Anterior cingulate cortex (tissue), 58 donors: ENCODE results near the gene PIGBOS1.

Experiments used
- DNase-seq, 58 donors: peaks; one replicate each; lab custom pipeline; 2025; lab: John Stamatoyannopoulos, UW

The PIGBOS1 gene, protein sequence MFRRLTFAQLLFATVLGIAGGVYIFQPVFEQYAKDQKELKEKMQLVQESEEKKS

DNA sequence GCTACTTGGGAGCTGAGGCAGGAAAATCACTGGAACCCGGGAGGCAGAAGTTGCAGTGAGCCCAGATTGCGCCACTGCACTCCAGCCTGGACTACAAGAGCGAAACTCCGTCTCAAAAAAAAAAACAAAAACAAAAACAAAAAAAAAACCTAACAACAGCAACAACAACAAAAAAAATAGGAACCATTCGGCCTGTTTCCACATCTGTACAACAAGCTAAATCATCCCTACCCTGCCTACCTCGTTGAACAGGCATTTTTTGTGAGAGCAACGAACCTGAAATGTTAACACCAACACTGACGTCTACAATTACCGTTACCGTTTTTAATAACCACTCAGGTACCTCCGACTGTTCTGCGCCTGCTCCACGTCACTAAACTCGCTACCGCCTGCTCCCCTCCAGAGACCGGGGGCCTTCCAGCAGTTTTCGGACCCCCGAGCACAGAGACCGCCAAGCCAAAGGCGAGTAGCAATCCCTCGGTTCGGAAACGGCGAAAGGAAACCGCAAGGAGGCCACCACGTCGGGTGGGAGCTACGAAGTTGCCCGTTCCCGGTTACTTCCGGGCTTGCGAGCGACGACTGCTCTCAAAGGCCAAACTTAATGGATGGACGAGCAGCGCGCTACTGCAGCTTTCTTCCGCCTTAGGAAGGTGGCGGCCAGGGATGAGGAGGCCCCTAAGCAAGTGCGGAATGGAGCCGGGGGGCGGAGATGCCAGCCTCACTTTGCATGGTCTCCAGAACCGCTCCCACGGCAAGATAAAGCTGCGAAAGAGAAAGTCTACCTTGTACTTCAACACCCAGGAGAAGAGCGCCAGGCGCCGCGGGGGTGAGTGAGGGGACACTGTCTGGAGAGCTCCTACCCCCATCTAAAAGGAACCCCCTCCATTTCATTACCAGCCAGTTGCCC is at the start of gene PIGBOS1, which contains the start of gene PIGB:
TSS of gene PIGBOS1 (minus strand) at position 536 of the 907 bp plus-strand sequence. CDS start 1,331 bp downstream, outside the sequence.
TSS of gene PIGB (plus strand) at position 635 of the 907 bp plus-strand sequence. CDS start at position 664, 29 bp downstream.
- peak in 57 of 58 donors; percentile 36 to 87 (median 73) for DNase-seq

DNA sequence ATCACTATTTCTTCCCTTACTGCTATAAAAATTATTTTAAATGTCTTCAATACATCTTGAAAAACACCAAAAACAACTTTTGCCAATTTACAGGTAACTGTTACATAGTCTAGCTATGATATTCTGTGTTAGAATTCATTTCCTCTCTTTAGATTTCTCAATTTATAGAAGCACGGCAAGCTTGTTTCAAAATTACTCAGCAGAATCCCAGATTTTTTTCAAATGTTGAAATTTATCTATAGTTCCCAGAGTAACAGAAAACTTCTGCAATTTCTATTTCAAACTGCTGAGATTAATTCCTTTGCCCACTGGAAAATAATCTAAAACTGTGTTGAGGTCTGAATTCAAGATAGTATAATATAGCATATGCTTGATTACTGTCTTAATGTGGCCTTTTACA is 48.1 kb upstream of the PIGBOS1 start:
- DNase-seq, result no peak

DNA sequence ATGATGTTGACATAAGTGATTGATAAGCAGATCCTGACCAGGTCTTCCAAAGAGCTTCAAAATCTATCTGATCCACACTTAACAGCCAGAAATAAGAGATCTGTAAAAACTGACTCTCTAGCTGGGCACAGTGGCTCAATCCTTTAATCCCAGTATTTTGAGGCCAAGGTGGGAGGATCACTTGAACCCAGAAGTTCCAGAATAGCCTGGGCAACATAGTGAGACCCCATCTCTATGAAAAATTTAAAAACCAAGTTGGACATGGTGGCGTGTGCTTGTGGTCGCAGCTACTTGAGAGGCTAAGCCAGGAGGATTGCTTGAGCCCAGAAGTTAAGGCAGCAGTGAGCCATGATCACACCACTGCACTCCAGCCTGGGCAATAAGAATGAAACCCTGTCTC is 43.7 kb upstream of the PIGBOS1 start:
- no peak for DNase-seq

DNA sequence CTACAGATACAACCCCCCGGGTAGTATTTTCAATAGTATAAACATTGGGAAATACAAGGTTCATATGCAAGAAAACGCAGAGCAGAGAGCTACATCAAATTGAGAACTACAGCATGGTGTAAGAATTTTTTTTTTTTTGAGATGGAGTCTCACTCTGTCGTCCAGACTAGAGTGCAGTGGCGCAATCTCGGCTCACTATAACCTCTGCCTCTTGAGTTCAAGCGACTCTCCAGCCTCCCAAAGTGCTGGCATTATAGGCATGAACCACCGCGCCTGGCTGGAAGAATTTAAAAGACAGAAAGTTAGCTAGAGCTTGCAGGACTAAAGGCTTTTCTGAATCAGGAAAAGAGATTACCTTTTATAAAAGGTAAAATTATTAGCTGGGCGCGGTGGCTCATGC is 42.1 kb upstream of the PIGBOS1 start:
- DNase-seq, result no peak

DNA sequence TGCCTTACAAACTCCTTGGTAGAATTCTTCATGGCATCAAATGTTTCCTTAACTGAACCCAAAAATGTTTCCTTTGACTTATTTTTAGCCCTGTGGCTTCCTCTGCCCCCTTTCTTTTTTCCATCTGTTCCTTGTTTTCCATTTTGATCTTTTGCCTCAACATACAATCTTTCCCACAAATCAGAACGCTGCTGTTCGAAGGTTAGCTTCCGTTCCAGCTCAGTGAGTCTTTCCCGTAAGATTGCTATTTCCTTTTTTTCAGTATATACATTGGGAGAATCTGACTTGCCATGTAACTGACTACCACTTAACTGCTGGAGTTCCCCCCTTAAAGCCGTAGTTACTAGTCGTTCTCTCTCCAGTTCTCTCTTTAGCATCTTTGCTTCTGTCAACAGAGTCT is 41.3 kb upstream of the PIGBOS1 start:
- no peak for DNase-seq

DNA sequence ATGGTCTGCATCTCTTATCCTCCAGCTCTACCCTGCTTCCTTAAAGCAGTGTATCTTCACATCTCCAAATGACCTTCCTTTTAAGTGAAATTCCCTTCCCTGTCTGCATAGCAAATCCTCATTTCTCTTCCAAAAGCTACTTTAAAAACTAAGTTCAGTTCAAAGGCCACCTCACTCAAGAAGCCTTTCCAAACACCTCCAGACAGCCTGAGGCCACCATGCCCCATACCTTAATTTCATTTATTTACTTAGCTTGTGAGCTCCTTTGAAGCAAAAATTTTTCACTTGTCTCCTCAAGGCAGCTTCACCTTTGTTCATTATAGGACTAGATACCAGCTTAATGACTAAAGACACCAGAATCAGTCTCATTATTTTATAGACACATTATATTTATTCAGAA is 39.5 kb upstream of the PIGBOS1 start:
- no peak for DNase-seq

DNA sequence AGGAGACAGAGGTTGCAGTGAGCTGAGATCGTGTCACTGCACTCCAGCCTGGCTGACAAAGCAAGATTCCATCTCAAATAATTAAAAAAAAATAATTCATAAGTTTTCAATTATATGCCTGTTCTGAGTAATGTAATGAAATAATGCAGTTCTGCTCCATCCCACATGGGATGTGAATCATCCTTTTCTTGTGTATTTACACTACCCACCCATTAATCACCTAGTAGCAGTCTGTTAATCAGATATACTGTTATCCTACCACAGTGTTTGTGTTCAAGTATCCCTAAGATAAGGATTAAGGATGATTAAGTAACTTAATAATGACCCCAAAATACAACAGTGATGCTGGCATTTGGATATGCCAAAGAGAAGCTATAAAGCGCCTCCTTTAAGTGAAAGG is 38.9 kb upstream of the PIGBOS1 start:
- no peak for DNase-seq

DNA sequence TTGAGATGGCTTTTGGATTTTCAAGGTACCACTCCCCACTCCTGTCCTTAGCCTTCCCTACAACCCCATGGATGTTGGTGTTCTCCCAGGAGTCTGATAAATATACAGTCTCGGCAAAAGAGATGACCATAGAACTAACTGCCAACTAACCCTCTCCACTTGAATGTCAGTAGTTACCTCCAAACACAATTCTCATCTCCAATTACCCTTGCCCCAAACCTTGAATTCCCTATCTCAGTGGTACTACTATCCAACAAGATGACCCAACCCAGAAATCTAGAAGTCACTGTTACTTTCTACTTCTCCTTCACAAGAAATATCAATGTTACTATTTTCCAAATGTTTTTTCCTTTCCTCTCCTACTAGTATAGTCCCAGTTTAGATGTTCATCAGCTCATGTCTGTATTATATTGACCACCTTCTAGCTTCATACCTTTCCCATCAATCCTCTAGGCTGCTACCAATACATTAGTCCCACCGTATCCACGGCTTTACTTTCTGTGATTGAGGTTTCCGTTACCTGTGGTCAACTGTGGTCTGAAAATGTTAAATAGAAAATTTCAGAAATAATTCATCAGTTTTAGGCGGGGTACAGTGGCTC is 38.2 kb upstream of the PIGBOS1 start:
- DNase-seq, result no peak

DNA sequence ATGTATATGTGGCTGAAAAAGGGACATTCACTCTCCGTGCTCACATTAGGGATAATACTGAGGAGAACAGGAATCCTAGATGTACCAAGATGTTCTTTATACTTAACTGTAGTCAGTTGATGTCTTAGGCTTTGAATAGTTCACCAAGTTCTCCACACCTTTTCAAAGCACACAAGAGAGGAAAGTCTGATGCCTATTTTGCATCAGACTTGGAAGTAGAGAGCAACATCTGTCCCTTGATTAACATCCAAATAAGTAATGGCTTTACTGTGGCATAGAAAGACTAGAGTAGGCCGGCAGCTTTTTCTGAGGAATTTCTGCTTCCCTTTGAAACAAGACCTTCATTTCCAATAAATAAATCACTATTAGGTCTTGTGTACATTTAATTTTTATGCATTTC is 34.1 kb upstream of the PIGBOS1 start:
- DNase-seq, result no peak

DNA sequence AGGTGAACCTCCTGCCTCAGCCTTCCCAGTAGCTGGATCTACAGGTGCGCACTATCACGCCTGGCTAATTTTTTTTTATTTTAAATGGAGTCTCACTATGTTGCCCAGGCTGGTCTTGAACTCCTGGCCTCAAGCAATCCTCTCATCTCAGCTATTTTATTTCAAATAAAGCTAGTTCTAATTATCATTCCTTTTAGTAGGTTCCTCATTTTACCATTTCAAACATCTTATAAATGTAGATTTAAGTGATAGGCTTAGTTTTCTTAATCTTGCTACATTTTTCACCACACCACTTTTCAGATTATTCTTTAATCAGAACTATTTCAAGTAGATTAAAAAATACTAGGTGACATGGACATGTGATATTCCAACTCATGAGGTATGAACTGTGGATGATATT is 30.4 kb upstream of the PIGBOS1 start:
- no peak for DNase-seq

DNA sequence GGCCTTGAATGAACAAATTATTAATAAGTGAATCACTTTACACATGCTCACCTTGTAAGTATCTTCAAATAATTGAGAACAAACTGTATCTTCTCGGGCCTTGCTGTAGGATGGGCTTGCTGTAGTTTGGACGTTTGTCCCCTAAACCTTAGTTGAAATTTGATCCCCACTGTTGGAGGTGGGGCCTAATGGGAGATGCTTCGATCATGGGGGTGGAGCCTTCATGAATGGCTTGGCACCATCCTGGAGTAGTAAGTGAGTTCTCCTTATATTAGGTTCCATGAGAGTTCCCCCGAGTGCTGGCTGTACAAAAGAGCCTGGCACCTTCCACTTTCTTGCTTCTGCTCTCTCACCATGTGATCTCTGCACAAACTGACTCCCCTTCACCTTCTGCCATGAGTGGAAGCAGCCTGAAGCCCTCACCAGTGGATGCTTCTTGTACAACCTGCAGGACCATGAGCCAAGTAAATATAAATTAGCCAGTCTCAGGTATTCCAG is 29.4 kb upstream of the PIGBOS1 start:
- no peak for DNase-seq

DNA sequence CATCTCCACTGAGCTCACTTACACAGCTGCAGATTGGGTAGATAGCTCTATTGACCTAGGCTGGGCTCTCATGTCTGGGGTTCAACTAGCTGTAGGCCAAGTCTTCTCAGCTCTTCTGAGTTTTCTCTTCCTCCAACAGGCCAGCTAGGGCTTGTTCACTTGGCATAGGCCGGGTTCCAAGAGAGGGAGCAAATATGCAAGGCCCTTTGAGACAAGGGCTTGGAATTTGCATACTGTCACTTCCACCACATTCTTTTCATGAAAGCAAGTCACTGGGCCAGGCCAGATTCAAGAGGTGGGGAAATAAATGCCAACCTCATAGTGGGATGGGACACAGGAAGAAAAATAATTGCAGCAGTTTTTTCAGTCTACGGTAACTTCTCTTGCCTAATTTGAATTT is 25.3 kb upstream of the PIGBOS1 start:
- DNase-seq, result no peak

DNA sequence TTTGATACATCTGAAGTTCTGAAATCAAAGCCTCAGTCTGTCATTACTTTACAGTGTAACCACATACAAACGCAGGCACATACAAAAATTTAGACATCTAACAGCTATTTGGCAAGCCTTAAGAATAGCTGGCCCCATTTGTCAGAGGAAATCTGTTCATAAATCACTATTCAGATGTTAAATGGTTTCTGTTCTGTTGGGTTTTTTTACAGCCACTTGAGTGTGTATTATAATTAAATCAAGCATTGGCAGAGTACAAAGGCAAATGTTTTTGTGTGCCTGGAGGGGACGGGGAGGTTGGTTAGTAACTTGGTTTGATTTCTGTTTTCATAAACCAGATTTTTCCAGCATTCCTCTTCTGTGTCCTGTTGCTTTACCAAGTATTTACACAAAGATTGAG is 24.2 kb upstream of the PIGBOS1 start:
- DNase-seq, result no peak

DNA sequence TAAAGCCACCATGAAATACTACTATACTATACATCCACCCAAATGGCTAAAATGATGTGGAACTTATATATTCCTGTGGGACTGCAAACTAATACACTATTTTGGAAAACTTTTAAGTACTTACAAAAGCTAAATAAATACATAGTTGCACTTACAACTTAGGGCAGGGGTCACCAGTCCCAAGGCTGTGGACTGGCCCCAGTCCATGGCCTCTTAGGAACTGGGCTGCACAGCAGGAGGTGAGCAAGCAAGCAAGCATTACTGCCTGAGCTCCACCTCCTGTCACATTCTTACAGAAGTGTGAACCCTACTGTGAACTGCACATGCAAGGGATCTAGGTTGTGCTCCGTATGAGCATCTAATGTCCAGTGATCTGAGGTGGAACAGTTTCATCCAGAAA is 18.2 kb upstream of the PIGBOS1 start:
- DNase-seq, result no peak

DNA sequence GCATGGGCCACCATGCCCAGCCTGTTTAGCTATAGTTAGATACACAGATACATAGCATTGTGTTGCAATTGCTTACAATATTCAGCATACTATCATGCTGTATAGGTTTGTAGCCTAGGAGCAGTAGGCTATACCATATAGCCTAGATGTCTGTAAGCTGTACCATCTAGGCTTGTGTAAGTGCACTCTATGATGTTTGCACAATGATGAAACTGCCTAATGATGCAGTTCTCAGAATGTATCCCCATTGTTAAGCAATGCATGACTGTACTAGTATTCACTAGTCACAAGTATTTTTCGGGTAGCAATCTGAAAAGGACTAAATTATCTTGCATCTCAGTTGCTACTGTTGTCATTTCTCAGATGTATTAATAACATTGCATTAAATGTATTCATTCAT is 16.1 kb upstream of the PIGBOS1 start:
- no peak for DNase-seq

DNA sequence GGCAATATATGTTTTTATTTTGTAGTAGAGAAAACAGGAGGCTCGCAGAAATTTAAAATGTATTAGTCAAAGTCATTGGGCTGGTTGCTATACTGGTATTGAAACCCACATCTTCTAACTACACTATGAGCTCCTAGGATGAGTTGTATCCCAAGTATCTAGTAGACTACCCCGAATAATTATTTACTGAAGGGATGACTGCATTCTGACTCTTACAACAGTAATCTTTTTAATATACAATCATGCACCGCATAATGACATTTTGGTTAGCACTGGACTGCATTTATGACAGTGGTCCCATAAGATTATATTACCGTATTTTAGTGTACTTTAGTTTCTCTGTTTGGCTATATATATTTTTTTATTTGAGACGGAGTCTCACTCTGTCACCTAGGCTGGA is 15.4 kb upstream of the PIGBOS1 start:
- no peak for DNase-seq

DNA sequence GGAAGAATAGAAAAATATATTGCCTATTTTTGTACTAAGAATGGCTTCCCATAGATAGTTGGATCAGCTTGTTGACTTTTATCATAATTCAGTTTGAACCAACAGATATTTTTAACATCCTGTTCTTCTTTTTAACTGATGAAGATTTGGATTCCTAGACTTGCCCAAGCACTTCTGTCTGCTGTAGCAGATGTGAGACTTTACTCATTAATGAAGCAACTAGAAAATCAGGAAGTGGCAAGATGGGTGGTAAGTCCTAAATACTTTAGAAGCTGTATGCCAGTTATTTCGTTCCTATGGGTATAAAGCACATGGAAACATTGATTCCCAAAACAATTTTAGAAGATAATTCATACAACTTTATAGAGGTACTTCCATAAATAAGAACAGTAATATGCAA is 8.5 kb upstream of the PIGBOS1 start:
- no peak for DNase-seq

DNA sequence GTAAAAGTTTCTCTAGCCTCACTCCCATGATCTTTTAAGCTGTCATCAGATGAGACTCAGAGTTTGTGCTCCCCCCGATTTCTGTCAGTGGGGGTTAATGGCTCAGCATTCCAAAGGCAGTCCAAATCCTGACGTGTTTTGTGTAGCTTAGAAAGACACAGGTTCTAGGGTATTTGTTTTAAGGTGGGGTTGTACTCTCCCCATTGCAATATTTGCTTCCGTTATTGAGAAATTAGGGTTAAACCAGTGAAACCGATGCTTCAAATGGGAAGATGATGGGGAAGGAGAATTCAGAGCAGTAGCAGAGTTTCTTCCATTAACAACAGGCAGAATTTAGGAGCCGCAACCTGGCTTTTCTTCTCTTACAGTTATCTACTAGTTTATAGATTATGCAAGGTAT is 3.5 kb upstream of the PIGBOS1 start:
- DNase-seq, result no peak

DNA sequence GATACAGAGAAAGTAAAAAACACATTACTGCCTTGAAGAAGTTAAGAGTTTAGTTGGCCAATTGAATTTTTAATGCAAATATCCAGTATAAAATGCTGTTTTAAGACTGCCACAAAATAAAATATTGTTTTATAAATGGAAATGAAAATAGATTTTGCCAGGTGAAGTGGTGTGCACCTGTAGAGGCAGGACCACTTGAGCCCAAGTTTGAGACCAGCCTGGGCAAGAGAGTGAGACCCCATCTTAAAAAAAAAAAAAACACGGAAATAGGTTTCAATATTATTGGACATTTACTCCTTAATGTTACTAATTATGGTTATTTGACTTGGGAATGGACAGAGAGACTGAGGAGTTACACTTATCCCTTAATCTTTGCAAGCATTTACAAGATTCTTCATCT is 2.0 kb upstream of the PIGBOS1 start:
- no peak for DNase-seq

DNA sequence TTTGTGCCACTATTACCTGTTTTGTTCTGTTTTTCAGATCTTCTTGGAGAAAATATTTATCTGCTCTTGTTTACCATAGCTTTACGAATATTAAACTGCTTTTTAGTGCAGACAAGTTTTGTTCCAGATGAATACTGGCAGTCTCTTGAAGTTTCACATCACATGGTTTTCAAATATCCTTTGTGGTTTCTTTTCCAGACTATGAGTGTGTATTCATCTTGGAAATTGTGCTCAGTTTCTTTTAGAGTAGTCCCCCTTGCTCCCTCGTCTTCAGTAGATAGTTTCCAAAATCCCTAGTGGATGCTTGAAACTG is 1.3 kb upstream of the PIGBOS1 start:
- peak in 1 of 58 donors; percentile 4 for DNase-seq

DNA sequence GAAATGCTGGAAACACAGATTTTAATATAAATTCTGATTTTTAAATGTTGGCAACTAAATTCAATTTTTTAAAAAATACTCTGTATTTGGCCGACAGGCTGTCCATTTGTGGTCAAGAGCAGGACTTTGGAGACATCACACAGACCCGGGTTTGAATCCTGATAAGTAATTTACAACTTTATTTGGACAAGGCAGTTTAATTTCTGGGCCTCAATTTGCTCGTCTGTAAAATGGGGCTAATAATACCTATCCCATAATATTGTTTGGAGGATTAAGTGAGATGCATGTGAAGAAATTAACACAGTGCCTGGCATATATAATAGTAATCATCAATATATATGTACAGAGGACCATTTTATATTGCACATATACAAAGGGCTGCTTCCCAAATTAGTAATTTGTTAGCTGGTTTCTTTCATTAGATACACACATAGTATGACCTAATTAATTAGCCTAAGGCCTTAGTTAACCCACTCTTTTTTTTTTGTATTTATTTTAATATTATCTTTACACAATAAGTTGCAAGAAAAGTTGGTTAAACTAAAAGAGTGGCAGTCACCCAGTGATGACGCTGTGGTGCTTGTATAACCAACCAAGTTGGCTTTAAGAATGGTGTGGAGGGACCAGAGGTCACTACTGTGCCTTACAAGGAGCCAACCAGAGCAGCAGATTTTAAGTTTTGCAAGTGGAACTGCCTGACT is 764 bp upstream of the PIGBOS1 start:
- no peak for DNase-seq
